ENCODE measurements around the gene ZBTB18. TPM values are rescaled to one million over a fixed set of nuclear protein-coding genes. Genes with fewer than 3 reads are reported as not detected.

Gene ZBTB18
- total and polyA plus RNA-seq, 4 donors = 27.6 to 49.7 (median 33.9) TPM

DNA sequence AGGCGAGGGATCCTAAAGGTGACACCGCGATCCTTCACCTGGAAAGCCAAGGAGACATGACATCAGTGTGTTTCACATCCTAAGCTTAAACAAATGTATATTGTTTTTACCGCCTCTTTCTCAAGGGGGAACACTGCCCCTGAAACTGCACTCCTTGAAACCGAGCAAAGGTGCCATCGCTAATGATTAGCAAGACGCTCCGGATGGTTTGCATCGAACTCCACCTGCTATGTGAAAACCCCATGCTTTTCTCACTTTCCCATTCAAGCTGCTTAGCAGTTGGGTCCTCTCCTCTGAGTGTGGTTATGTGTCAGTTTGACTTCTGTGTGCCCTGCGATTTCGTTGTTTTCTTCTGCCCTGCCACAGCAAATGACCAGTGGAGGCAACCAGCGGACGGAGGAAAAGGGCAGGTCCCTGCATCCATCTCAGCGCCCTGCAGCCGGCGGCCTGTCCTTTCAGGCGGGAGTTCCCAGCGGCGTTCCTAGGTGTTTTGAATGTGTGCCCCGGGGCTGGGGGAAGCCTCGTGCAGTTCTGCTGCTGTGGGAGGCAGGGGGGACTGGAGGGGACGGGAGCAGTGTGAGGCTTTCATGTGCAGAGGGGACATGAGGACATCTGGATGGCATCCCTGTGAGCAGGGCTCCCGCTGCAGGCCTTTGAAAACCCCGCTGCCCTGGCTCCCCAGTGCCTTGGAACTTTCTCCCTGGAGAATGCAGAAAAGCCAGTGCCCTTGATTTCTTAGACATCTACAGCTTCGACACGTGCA is 16.1 kb downstream of the ZBTB18 start:
- peaks cover 9% of the 10 kb centered on the region for H3K4me1 ChIP-seq (ENCODE audit: control insufficient read depth, insufficient read depth, low read length)
- no peak overlapping the region for H3K27ac ChIP-seq (ENCODE audit: low read depth, low read length)
- H3K27me3 ChIP-seq (ENCODE audit: control insufficient read depth, insufficient read depth, low read length) = peaks cover 5% of the 10 kb centered on the region
- 72% methylated on average over 23 of the region's 26 CpGs for WGBS (ENCODE audit: insufficient coverage)
- H3K4me3 ChIP-seq (ENCODE audit: low read depth, low read length) = no peak overlapping the region
- peak in 1 of 6 donors; percentile 29 for DNase-seq (ENCODE audit: low read depth in 4 of 6, low spot score in 6 of 6)
- no peaks in the 10 kb centered on the region for H3K36me3 ChIP-seq (ENCODE audit: control insufficient read depth, insufficient read depth, low read length)
- no peaks in the 10 kb centered on the region for H3K9me3 ChIP-seq (ENCODE audit: control insufficient read depth, insufficient read depth, low read length)

- Histone ChIP-seq H3K27me3 (ENCODE audit: control insufficient read depth, insufficient read depth, low read length) (peaks cover 5% of the 10 kb centered on the region), H3K9me3 (ENCODE audit: control insufficient read depth, insufficient read depth, low read length) (no peaks in the 10 kb centered on the region), H3K36me3 (ENCODE audit: control insufficient read depth, insufficient read depth, low read length) (no peaks in the 10 kb centered on the region), H3K4me3 (ENCODE audit: low read depth, low read length) (no peak overlapping the region), H3K4me1 (ENCODE audit: control insufficient read depth, insufficient read depth, low read length) (peaks cover 9% of the 10 kb centered on the region), H3K27ac (ENCODE audit: low read depth, low read length) (no peak overlapping the region)
- 87% methylated on average over 3 of the region's 4 CpGs for WGBS (ENCODE audit: insufficient coverage)
- DNase-seq (ENCODE audit: low read depth in 4 of 6, low spot score in 6 of 6) = no peak
Observed at GRCh38 chr1:244067893-244068292, 16.8 kb downstream of the ZBTB18 start.

GRCh38 chr1:244068567-244068966 is 17.5 kb downstream of the ZBTB18 start:
- H3K4me1 ChIP-seq (ENCODE audit: control insufficient read depth, insufficient read depth, low read length) = peaks cover 9% of the 10 kb centered on the region
- no peak overlapping the region for H3K4me3 ChIP-seq (ENCODE audit: low read depth, low read length)
- H3K27ac ChIP-seq (ENCODE audit: low read depth, low read length) = no peak overlapping the region
- no peak for DNase-seq (ENCODE audit: low read depth in 4 of 6, low spot score in 6 of 6)
- H3K36me3 ChIP-seq (ENCODE audit: control insufficient read depth, insufficient read depth, low read length) = no peaks in the 10 kb centered on the region
- H3K27me3 ChIP-seq (ENCODE audit: control insufficient read depth, insufficient read depth, low read length) = peaks cover 5% of the 10 kb centered on the region
- H3K9me3 ChIP-seq (ENCODE audit: control insufficient read depth, insufficient read depth, low read length) = no peaks in the 10 kb centered on the region
- WGBS (ENCODE audit: insufficient coverage) = 97% methylated on average over 4 of the region's 6 CpGs

DNA sequence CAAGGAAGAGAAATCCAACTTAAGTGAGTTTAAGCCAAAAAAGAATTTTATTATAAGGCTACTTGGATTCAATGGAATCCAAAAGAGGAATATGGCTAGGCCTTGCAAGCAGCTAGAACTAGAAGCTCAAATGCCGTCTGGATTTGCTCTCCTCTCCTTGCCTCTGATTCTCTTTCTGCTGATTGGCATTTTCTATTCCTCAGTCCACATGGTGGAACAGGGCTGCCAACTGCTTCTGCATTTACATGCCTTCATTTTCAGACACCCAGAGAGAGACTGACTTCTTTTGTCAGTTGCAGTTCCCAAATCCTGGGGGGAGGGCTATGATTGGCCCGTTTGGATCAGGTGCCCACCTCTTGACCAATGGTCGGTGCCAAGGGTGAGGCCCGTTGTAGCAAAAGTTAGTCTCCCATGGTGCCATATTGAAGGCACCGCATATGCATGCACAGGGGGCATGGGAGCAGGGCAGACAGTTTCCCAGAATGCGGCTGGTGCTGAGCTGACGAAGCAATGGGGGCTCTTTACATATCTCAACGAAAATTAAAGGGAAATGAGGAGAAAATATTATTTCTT is 18.3 kb downstream of the ZBTB18 start:
- H3K27me3 ChIP-seq (ENCODE audit: control insufficient read depth, insufficient read depth, low read length) = peaks cover 5% of the 10 kb centered on the region
- H3K9me3 ChIP-seq (ENCODE audit: control insufficient read depth, insufficient read depth, low read length) = no peaks in the 10 kb centered on the region
- no peaks in the 10 kb centered on the region for H3K36me3 ChIP-seq (ENCODE audit: control insufficient read depth, insufficient read depth, low read length)
- H3K4me3 ChIP-seq (ENCODE audit: low read depth, low read length) = no peak overlapping the region
- peak in 1 of 6 donors; percentile 93 for DNase-seq (ENCODE audit: low read depth in 4 of 6, low spot score in 6 of 6)
- H3K27ac ChIP-seq (ENCODE audit: low read depth, low read length) = no peak overlapping the region
- WGBS (ENCODE audit: insufficient coverage) = 95% methylated on average over 7 of the region's 8 CpGs
- H3K4me1 ChIP-seq (ENCODE audit: control insufficient read depth, insufficient read depth, low read length) = peaks cover 9% of the 10 kb centered on the region

DNA sequence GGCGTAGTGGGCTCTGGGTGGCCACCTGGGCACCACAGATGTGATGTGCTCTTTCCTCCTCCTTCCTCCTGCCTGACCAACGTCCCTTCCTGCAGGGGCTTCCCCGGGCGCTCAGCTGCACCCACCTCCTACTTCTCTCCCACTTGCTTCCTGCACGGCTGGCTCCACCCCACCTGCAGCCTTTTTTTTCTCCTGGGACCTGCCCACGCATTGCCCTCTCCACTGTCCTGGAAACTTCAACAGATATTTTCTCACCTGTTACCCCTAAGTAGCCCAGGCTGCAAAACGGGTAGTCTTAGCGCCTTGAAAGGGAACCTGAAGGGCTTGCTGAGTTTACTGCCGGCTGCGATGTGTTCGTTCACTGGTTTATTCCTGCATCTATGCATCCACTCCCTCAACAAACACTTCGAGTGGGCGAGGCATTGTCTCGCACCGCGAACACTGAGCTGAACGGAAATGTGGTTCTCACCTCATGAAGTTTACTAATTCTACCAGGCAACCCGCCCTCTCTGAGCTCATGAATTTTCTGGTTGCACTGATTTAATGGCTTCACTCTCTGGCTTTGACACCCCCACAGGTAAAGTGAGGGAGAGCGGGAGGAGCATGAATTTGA is 23.6 kb downstream of the ZBTB18 start:
- Histone ChIP-seq H3K27ac (ENCODE audit: low read depth, low read length) (no peak overlapping the region), H3K9me3 (ENCODE audit: control insufficient read depth, insufficient read depth, low read length) (no peaks in the 10 kb centered on the region), H3K27me3 (ENCODE audit: control insufficient read depth, insufficient read depth, low read length) (peaks cover 3% of the 10 kb centered on the region), H3K4me3 (ENCODE audit: low read depth, low read length) (no peak overlapping the region), H3K36me3 (ENCODE audit: control insufficient read depth, insufficient read depth, low read length) (no peaks in the 10 kb centered on the region), H3K4me1 (ENCODE audit: control insufficient read depth, insufficient read depth, low read length) (peaks cover 8% of the 10 kb centered on the region)
- WGBS (ENCODE audit: insufficient coverage) = 79% methylated on average over 17 of the region's 19 CpGs
- no peak for DNase-seq (ENCODE audit: low read depth in 4 of 6, low spot score in 6 of 6)

GRCh38 chr1:244075247-244075722 is 24.2 kb downstream of the ZBTB18 start:
- H3K27me3 ChIP-seq (ENCODE audit: control insufficient read depth, insufficient read depth, low read length) = peaks cover 3% of the 10 kb centered on the region
- peaks cover 8% of the 10 kb centered on the region for H3K4me1 ChIP-seq (ENCODE audit: control insufficient read depth, insufficient read depth, low read length)
- WGBS (ENCODE audit: insufficient coverage) = 32% methylated on average over 5 of the region's 8 CpGs

DNA sequence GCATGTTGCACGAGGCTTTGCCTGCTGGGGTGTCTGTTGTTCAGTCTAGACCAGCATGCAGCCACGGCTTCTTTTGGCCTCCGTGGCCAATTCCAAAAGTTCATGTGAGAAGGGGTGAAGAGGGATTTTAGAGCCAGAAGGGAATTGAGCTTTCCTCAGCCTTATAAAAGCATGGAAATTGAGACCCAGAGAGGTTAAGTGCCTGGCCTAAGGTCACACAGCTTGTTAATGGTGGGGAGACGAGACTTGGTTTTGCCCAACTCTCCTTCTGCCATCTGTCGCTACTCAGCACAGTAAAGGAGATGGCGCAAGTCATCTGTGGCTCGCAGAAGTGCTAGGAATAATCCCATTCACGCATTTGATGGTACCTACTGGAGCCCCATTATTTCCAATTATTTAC is 25.7 kb downstream of the ZBTB18 start:
- WGBS (ENCODE audit: insufficient coverage) = 69% methylated on average over 4 of the region's 8 CpGs
- DNase-seq (ENCODE audit: low read depth in 4 of 6, low spot score in 6 of 6) = no peak
- Histone ChIP-seq H3K36me3 (ENCODE audit: control insufficient read depth, insufficient read depth, low read length) (no peaks in the 10 kb centered on the region), H3K27me3 (ENCODE audit: control insufficient read depth, insufficient read depth, low read length) (peaks cover 3% of the 10 kb centered on the region), H3K4me3 (ENCODE audit: low read depth, low read length) (no peak overlapping the region), H3K9me3 (ENCODE audit: control insufficient read depth, insufficient read depth, low read length) (no peaks in the 10 kb centered on the region), H3K4me1 (ENCODE audit: control insufficient read depth, insufficient read depth, low read length) (peaks cover 11% of the 10 kb centered on the region), H3K27ac (ENCODE audit: low read depth, low read length) (no peak overlapping the region)

More at GRCh38 chr1:244075247-244075722, 24.2 kb downstream of the ZBTB18 start:
- Histone ChIP-seq H3K4me3 (ENCODE audit: low read depth, low read length) (no peak overlapping the region), H3K9me3 (ENCODE audit: control insufficient read depth, insufficient read depth, low read length) (no peaks in the 10 kb centered on the region), H3K36me3 (ENCODE audit: control insufficient read depth, insufficient read depth, low read length) (no peaks in the 10 kb centered on the region), H3K27ac (ENCODE audit: low read depth, low read length) (no peak overlapping the region)
- no peak for DNase-seq (ENCODE audit: low read depth in 4 of 6, low spot score in 6 of 6)

- H3K4me3 ChIP-seq (ENCODE audit: low read depth, low read length) = no peak overlapping the region
- DNase-seq (ENCODE audit: low read depth in 4 of 6, low spot score in 6 of 6) = peak in 1 of 6 donors; percentile 51
- H3K4me1 ChIP-seq (ENCODE audit: control insufficient read depth, insufficient read depth, low read length) = peaks cover 11% of the 10 kb centered on the region
- no peaks in the 10 kb centered on the region for H3K36me3 ChIP-seq (ENCODE audit: control insufficient read depth, insufficient read depth, low read length)
- 26% methylated on average over 12 of the region's 22 CpGs for WGBS (ENCODE audit: insufficient coverage)
- no peaks in the 10 kb centered on the region for H3K9me3 ChIP-seq (ENCODE audit: control insufficient read depth, insufficient read depth, low read length)
- no peak overlapping the region for H3K27ac ChIP-seq (ENCODE audit: low read depth, low read length)
- H3K27me3 ChIP-seq (ENCODE audit: control insufficient read depth, insufficient read depth, low read length) = peaks cover 3% of the 10 kb centered on the region
Observed at GRCh38 chr1:244077473-244078220, 26.6 kb downstream of the ZBTB18 start.

GRCh38 chr1:244080343-244080929 is 29.4 kb downstream of the ZBTB18 start:
- DNase-seq (ENCODE audit: low read depth in 4 of 6, low spot score in 6 of 6) = no peak
- no peaks in the 10 kb centered on the region for H3K9me3 ChIP-seq (ENCODE audit: control insufficient read depth, insufficient read depth, low read length)
- no peaks in the 10 kb centered on the region for H3K36me3 ChIP-seq (ENCODE audit: control insufficient read depth, insufficient read depth, low read length)
- H3K27me3 ChIP-seq (ENCODE audit: control insufficient read depth, insufficient read depth, low read length) = peaks cover under 1% of the 10 kb centered on the region
- H3K4me1 ChIP-seq (ENCODE audit: control insufficient read depth, insufficient read depth, low read length) = peaks cover 11% of the 10 kb centered on the region
- H3K4me3 ChIP-seq (ENCODE audit: low read depth, low read length) = no peak overlapping the region
- 78% methylated on average over 10 of the region's 12 CpGs for WGBS (ENCODE audit: insufficient coverage)
- H3K27ac ChIP-seq (ENCODE audit: low read depth, low read length) = no peak overlapping the region

All from spinal cord (tissue), 10 donors.